ENCODE results near the gene AZI2.

DNA sequence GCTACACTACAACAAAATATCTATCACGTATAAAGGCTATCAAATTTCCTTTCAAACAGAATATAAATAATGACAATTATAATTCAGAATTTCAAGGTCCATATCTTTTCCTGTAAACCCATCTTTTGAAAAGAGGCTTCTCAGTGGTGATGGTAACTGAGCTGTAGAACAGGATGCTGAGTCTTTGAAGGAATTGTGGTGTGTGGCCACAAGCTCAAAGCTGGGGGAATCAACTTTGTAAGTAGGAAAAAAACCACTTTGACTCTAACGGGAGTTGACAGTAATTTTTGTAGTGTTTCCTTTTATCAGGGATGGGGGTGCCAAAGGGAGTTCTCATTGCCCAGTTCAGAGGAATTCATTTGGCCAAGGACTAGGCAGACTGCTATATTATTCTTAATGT, 13.4 kb downstream of the AZI2 start:
- TF ChIP-seq, protein P1, sequence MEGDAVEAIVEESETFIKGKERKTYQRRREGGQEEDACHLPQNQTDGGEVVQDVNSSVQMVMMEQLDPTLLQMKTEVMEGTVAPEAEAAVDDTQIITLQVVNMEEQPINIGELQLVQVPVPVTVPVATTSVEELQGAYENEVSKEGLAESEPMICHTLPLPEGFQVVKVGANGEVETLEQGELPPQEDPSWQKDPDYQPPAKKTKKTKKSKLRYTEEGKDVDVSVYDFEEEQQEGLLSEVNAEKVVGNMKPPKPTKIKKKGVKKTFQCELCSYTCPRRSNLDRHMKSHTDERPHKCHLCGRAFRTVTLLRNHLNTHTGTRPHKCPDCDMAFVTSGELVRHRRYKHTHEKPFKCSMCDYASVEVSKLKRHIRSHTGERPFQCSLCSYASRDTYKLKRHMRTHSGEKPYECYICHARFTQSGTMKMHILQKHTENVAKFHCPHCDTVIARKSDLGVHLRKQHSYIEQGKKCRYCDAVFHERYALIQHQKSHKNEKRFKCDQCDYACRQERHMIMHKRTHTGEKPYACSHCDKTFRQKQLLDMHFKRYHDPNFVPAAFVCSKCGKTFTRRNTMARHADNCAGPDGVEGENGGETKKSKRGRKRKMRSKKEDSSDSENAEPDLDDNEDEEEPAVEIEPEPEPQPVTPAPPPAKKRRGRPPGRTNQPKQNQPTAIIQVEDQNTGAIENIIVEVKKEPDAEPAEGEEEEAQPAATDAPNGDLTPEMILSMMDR (conservative IDR thresholded peaks at IDR 0.05; ENCODE audit: low read depth, low read length), result no peak
- TF ChIP-seq EZH2 (IDR thresholded peaks at IDR 0.05; ENCODE audit: borderline replicate concordance, low read depth, low read length, poor library complexity, severe bottlenecking), result no peak
